ENCODE data around the gene ARHGAP30. TPM values are rescaled to one million over a fixed set of nuclear protein-coding genes. Genes with fewer than 3 reads are reported as not detected.

ARHGAP30 gene
- total RNA-seq, 1 donor from 2014 or later = 16.2 TPM

GRCh38 chr1:161013131-161013487, 56.6 kb downstream of the ARHGAP30 start:
- no peak for DNase-seq (ENCODE audit: low spot score)

- DNase-seq (ENCODE audit: low spot score) = no peak
Observed at GRCh38 chr1:161012420-161012819, 57.3 kb downstream of the ARHGAP30 start.

GRCh38 chr1:161009602-161010211, 60.0 kb downstream of the ARHGAP30 start:
- DNase-seq (ENCODE audit: low spot score) = no peak

- DNase-seq (ENCODE audit: low spot score) = no peak
Observed at GRCh38 chr1:161008869-161009510, 60.7 kb downstream of the ARHGAP30 start.

GRCh38 chr1:161007369-161007768, 62.3 kb downstream of the ARHGAP30 start:
- no peak for DNase-seq (ENCODE audit: low spot score)

- DNase-seq (ENCODE audit: low spot score) = no peak
Observed at GRCh38 chr1:161006563-161006962, 63.1 kb downstream of the ARHGAP30 start.

- no peak for DNase-seq (ENCODE audit: low spot score)
Observed at GRCh38 chr1:161001525-161001924, 68.2 kb downstream of the ARHGAP30 start.

- no peak for DNase-seq (ENCODE audit: low spot score)
Observed at GRCh38 chr1:161000736-161001480, 68.8 kb downstream of the ARHGAP30 start.

- DNase-seq (ENCODE audit: low spot score) = no peak
Observed at GRCh38 chr1:160999376-160999775, 70.3 kb downstream of the ARHGAP30 start.

GRCh38 chr1:160997323-160998038, 72.2 kb downstream of the ARHGAP30 start:
- peak; percentile 64 for DNase-seq (ENCODE audit: low spot score)

Other genes starting within 250 kb of the ARHGAP30 start
- gene CD244, start 207.0 kb downstream of the ARHGAP30 start, total RNA-seq = 1.5 TPM
- gene ITLN1, start 184.7 kb downstream of the ARHGAP30 start, total RNA-seq = 0.29 TPM
- gene ITLN2, start 115.1 kb downstream of the ARHGAP30 start, total RNA-seq = not detected
- gene F11R, start 48.7 kb downstream of the ARHGAP30 start, total RNA-seq = 173 TPM
- 70.9 TPM for gene TSTD1, start 30.9 kb downstream of the ARHGAP30 start, total RNA-seq
- 58.8 TPM for gene USF1, start 23.9 kb downstream of the ARHGAP30 start, total RNA-seq
- 20.3 TPM for gene NECTIN4, start 19.7 kb upstream of the ARHGAP30 start, total RNA-seq
- 14.3 TPM for gene KLHDC9, start 28.5 kb upstream of the ARHGAP30 start, total RNA-seq
- 35.4 TPM for gene PFDN2, start 48.1 kb upstream of the ARHGAP30 start, total RNA-seq
- gene NIT1, start 48.2 kb upstream of the ARHGAP30 start, total RNA-seq = 67.6 TPM
- gene DEDD, start 62.8 kb upstream of the ARHGAP30 start, total RNA-seq = 38.7 TPM
- gene UFC1, start 84.1 kb upstream of the ARHGAP30 start, total RNA-seq = 114 TPM
- 42.4 TPM for gene USP21, start 89.6 kb upstream of the ARHGAP30 start, total RNA-seq
- gene PPOX, start 96.5 kb upstream of the ARHGAP30 start, total RNA-seq = 25.6 TPM
- 36.4 TPM for gene B4GALT3, start 107.6 kb upstream of the ARHGAP30 start, total RNA-seq
- 7.3 TPM for gene ADAMTS4, start 129.2 kb upstream of the ARHGAP30 start, total RNA-seq
- gene NDUFS2, start 132.5 kb upstream of the ARHGAP30 start, total RNA-seq = 82.5 TPM
- gene FCER1G, start 145.4 kb upstream of the ARHGAP30 start, total RNA-seq = 31.5 TPM
- gene APOA2, start 153.7 kb upstream of the ARHGAP30 start, total RNA-seq = 5.1 TPM
- gene TOMM40L, start 156.2 kb upstream of the ARHGAP30 start, total RNA-seq = 15.1 TPM
- not detected for gene NR1I3, start 168.3 kb upstream of the ARHGAP30 start, total RNA-seq
- gene PCP4L1, start 188.9 kb upstream of the ARHGAP30 start, total RNA-seq = 17.7 TPM
- 9.0 TPM for gene MPZ, start 240.1 kb upstream of the ARHGAP30 start, total RNA-seq
- gene SDHC, start 244.5 kb upstream of the ARHGAP30 start, total RNA-seq = 203 TPM